Astrocyte (in vitro differentiated cells and primary cell): ENCODE results near the gene UBAC1.

Experiments used
- EZH2 ChIP-seq: IDR thresholded peaks from 2 replicates; pipeline ENCODE4 v1.6.1; 2012; ENCODE audit warnings: mild to moderate bottlenecking, low read length, inconsistent platforms; ENCODE audit not compliant: insufficient read depth
- TF ChIP-seq, protein P1 (sequence below): IDR thresholded peaks from 2 replicates; pipeline ENCODE4 v1.5.1; 2011; ENCODE audit warnings: low read depth, mild to moderate bottlenecking, inconsistent platforms, low read length, moderate library complexity; ENCODE audit not compliant: insufficient read depth

DNA sequence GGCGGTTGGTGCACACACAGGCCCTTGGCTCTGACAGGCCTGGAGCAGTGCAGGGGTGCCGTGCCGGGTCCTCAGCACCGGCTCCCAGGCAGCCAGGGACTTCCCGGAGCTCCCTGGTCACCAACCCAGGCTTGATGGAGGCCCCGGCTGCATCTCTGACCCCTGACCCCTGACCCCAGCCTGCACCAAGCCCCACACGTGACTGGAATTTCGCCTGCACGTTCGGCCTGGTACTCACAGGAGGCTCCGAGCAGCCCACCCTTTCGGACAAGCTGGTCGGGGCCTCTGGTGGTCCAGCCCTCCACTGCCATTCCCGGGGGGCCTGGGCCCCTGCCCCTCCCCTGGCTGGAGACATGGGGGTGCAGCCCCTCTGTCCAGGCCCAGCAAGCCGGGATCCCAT lies 25.4 kb upstream of the UBAC1 start:
- no peak for TF ChIP-seq EZH2
- TF ChIP-seq, protein P1, sequence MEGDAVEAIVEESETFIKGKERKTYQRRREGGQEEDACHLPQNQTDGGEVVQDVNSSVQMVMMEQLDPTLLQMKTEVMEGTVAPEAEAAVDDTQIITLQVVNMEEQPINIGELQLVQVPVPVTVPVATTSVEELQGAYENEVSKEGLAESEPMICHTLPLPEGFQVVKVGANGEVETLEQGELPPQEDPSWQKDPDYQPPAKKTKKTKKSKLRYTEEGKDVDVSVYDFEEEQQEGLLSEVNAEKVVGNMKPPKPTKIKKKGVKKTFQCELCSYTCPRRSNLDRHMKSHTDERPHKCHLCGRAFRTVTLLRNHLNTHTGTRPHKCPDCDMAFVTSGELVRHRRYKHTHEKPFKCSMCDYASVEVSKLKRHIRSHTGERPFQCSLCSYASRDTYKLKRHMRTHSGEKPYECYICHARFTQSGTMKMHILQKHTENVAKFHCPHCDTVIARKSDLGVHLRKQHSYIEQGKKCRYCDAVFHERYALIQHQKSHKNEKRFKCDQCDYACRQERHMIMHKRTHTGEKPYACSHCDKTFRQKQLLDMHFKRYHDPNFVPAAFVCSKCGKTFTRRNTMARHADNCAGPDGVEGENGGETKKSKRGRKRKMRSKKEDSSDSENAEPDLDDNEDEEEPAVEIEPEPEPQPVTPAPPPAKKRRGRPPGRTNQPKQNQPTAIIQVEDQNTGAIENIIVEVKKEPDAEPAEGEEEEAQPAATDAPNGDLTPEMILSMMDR = no peak
